GM18520 (cell line): ENCODE results near the gene ENKUR.
A peak's percentile ranks its signal among the peaks of the same experiment; 100 is the strongest.
"Not testable (repeated sequence)": the region's sequence is repeated elsewhere in the genome, so short reads cannot be mapped to it uniquely, and the experiment has no call there.

Experiments used
- ATAC-seq: cut with Tn5 transposase; IDR thresholded peaks from one replicate; pipeline ENCODE4 v1.9.1; 2021; ENCODE audit not compliant: unreplicated experiment

Gene ENKUR

GRCh38 chr10:25024528-25024927, 8.6 kb upstream of the ENKUR start:
- ATAC-seq, result no peak

DNA sequence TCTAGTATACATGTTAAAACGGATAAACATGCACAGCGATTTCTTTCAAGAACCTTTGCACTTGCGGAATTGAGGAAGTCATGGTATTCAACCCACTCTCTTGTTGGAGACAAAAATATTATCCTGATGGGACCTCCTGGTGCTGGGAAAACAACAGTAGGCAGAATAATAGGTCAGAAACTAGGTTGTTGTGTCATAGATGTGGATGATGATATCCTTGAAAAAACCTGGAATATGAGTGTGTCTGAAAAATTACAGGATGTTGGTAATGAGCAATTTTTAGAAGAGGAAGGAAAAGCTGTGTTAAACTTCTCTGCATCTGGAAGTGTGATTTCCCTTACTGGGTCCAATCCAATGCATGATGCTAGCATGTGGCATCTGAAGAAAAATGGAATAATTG, 7.3 kb upstream of the ENKUR start:
- no peak for ATAC-seq

GRCh38 chr10:25018703-25019102, 2.7 kb upstream of the ENKUR start:
- ATAC-seq, result no peak

GRCh38 chr10:25017661-25018060, 1.7 kb upstream of the ENKUR start:
- no peak for ATAC-seq

DNA sequence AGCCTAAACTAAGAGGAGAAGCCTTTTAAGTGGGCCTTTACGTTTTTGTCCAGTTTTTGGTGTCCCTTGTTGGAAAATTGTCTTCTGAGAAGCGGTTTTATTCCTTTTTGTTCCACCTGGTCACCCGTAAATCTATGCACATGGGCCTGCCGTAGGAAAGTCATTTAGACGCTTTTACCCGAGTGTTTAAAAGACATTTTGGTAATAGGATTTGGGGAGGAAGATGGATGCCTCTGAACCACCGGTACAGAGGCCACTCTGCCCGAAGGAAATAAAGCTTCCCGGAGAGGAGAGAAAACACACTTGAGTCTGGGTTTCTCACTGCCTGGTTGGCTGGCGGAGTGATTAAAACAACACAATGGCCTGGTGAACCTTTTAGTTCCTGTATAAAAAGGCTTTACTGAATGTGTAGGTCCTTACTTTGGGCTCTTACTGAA, 1.2 kb upstream of the ENKUR start:
- no peak for ATAC-seq

DNA sequence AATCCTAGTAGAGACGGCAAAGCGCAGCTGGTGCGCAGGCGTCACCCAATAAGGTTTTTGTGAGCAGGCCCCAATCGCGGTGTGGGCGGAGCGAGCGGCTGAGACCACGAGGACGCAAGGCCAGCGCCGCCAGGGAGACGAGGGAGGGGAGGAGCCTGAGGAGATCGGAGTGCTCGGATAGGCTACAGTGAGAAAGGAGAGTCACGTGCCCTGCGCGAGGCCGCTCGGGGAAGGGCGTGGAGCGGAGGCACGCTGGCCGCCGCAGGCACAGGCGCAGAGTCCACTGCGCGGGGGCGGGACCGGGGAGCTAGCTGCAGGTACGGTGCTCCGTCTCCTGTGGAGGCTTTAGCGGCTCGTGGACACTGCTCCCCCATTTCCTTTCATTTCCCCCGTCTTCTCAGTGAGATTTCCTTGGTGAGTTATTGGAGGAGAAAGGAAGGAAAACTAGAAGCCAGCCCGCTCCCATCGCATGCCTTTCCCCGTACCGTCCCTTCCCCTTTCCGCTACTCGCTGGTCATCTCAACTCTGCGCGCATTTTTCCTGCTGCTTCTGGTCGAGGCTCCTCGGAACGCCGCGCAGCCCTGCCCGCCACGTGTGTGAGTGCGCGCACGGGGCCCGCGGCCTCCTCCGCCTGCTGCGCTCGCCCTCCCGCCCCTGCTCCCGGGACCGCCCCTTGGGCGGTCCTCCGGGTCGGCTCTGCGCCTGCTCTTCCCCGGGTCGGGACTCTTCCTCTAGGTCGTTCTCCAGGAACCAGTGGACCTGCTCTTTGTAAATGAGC, 607 bp upstream of the ENKUR start, which contains the start of gene THNSL1:
TSS of gene THNSL1 (plus strand) at position 237 of the 778 bp plus-strand sequence. CDS start 6,612 bp downstream, outside the sequence.
- peak; percentile 99 for ATAC-seq

- no peak for ATAC-seq
These were observed 1.4 kb downstream of the ENKUR start for GRCh38 chr10:25014579-25014978.

- ATAC-seq, result not testable (repeated sequence)
These were observed 4.4 kb downstream of the ENKUR start for GRCh38 chr10:25011591-25011990.

DNA sequence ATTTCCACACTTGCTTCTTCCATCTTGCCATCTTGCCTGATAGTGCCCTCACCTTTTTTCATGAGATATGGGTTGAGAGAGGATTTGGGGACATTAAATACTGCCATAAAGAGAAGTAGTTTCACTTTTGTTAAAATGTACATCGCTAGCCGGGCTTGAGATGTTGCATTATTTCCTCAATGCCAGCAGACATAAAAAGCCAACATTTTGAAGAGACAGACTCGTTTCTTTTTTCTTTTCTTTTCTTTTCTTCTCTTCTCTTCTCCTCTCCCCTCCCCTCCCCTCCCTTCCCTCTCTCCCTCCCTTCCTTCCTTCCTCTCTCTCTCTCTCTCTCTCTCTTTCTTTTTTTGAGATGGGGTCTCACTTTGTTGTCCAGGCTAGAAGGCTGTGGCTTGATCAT, 17.9 kb downstream of the ENKUR start:
- no peak for ATAC-seq

- ATAC-seq, result no peak
These were observed 20.9 kb downstream of the ENKUR start for GRCh38 chr10:24995072-24995471.

DNA sequence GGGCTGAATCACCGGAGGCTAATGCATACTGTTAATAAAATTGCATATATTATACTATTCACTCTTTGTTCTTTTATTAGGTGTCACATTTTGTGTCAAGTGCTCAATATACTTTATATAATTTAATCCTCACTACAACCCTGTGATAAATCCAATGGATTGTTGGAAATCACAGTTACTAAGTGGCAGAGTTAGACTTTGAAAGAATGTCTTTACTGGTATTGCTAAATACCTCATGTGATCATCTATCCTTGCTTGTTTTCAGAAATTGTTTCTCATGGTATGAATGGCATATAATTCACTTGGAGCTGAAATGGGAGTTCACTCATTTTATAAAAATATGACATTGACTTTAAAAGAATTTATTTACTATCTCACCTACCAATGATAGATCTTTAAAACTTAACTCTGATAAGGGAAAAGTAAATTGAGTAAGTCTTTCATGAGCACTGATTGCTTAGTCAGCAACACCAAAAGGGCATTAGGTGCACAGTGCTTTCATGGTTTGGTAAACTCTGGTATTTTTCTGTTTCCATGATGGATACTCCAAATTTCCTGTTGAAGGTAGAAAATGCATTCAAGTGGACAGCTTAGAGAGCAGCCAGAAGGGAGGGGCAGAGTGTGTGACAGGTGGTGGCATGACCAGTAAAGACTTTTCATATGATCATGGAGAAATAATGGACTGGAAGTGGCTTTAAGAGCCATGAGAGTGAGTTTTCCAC, 22.6 kb downstream of the ENKUR start:
- ATAC-seq, result no peak

DNA sequence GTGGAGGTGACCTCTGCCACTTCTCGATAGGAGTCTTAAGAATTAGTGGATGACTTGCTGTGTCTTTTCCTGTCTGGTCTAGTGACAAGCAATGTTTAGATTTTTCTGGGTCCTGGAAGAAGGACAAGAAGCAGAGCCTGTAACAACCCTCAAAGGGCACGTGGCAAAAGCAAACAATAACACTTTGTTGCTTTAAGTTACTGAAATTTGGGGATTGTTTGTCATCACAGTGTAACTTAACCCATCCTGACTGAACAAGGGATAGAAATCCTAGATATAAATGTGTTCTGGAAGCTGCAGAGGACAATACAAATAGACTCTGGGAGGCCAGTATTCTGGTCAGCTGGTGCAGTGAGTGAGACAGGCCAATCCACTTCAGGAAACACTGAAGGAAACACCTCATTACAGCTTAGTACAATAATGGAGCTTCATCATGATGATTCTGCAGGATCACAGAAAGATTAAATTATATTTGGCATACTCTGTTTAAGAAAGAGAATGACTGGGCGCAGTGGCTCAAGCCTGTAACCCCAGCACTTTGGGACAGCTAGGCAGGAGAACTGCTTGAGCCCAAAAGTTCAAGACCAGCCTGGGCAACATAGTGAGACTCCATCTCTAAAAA, 23.3 kb downstream of the ENKUR start:
- ATAC-seq, result no peak

DNA sequence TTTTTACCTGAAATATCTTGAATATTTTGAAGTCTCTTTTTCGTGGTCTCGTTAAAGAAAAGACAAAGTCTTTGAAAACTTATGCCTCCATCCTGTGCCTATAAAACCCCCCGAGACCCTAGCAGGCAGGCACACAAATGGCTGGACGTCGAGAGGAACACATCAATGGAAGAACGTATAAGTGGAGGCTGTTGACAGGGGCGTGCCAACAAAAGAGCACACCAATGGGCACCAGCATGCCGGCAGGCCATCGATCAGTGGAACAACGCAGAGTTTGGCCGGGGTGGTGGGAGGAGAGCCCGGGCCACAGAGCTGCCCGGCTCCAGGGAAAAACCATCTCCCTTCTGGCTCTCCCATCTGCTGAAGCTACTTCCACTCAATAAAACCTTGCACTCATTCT, 24.7 kb downstream of the ENKUR start:
- ATAC-seq, result no peak

DNA sequence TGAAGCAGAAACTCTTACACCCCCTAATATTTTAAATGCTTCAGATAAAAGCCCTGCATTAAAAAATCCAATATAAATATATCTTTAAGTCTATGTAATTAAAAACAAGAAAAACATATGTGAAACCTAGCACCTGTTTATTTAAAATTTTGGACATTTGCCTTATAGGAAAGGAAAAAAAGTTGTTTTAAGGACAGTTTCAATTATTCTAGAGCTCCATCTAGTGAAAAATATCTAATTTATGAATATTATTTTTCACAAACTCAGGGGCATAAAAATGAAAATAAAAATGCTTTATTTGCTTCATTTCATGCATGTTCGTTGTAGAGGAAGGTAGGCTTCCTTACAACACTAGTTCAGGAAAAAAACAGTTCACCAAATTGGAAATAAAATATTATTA, 26.1 kb downstream of the ENKUR start:
- ATAC-seq, result no peak

DNA sequence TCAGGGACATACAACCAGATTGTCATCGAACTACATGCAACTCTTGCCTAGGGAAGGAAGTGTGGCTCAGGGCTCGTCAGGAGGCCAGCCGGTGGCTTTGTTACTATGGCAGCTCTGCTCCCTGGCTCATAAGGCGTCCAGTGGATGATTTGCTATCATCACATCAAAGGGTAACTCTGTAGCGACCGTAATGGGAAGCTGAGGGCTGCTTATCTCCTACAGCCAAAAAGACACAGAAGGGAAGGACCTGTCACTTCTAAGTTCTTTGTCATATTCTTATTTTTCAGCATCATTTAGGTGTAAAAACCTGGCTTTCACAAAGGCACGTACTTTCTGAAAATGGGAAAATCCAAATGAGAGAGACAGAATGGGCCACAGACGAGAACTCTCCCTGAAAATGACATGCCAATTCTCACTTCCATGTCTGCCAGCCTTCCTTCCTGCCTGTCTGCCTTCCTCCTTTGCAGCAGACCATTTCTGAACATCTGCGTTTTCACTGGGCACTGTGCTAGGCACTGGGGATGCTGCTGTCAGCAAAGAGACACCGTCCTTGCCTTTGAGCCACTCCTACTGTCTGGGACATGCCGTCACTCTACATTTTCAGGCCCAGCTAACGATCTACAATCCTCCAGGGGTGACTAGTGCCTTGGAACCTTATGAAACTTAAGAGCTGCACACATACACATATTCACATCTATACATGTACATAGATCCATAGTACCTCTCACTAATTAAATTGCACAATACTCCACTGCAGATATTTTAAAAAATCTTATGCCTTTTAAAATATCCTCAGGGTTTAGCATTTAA, 26.9 kb downstream of the ENKUR start:
- no peak for ATAC-seq

DNA sequence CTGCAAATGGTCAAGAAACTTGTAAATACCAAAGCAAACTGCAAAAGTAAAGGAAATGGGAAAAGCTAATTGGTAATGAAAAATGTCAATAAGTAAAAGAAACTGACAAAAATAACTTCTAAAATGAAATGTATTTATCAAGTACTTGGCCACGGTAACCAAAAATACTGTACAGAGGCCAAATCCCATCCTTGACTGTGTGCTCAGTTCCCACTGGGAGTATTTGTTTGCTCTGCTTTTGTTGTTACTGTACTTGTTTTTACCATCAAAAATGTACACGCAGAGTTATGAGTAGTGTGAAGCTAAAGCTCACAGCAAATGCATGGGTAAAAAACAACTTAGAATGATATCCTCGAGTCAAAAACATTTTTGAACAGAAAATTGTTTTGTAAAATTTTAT, 31.1 kb downstream of the ENKUR start:
- ATAC-seq, result no peak

- no peak for ATAC-seq
These were observed 32.0 kb downstream of the ENKUR start for GRCh38 chr10:24983946-24984345.

GRCh38 chr10:24983130-24983529, 32.8 kb downstream of the ENKUR start:
- ATAC-seq, result no peak

- no peak for ATAC-seq
These were observed 33.4 kb downstream of the ENKUR start for GRCh38 chr10:24982319-24983112.

DNA sequence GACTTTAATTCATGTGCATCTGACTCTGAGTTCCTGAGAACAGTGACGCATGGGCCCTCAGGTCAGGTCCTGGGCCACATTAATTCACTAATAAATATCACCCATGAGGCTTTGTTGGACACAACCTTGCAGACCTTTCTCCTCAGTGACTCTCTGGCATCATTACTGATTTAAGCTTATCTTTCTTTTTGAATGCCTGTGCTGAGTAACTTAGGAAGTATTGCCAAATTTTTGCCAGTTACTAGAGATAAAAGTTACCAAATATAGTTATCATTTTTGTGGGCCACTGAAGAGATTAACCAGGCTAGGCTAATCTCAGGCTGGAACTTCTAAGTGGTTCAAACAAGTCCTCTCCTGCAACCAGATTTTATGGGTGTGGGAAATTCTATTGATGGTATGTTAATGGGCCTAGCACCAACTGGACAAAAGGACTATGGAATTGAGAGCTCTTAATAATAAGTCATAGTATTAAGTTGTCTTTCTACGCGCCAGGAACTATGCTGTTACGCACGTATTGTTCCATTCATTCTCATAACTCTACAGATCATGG, 34.7 kb downstream of the ENKUR start:
- no peak for ATAC-seq
